ENCODE data around the gene ZNF681.

- TF ChIP-seq CTCF (IDR thresholded peaks at IDR 0.05; ENCODE audit: low read depth, low read length, poor library complexity, severe bottlenecking) (no peak), EZH2phosphoT487 (IDR thresholded peaks at IDR 0.05; ENCODE audit: borderline replicate concordance, low read length) (no peak)
Measured at GRCh38 chr19:23788411-23788810, 29.7 kb upstream of the ZNF681 start.
